Keratinocyte (primary cell): ENCODE results near the gene DRD2.

Experiments
- CTCF ChIP-seq, 3 experiments: IDR thresholded peaks in 1 of 3; conservative IDR thresholded peaks in 1 of 3; optimal IDR thresholded peaks in 1 of 3; 2 replicates in 2 of 3; 3 replicates in 1 of 3; pipeline versions ENCODE3 to v1.5.1; 2011; ENCODE audit warnings: low read length in 3 of 3, mild to moderate bottlenecking in 3 of 3, moderate library complexity in 2 of 3, control low read depth in 1 of 3, inconsistent platforms in 1 of 3; ENCODE audit not compliant: insufficient read depth in 2 of 3; ENCODE audit errors: extremely low read depth in 1 of 3
- EZH2 ChIP-seq: IDR thresholded peaks from one replicate; pipeline ENCODE4 v1.6.1; 2012; ENCODE audit warnings: inconsistent platforms, mild to moderate bottlenecking, low read length, moderate library complexity

GRCh38 chr11:113454455-113454854 is 20.7 kb downstream of the DRD2 start:
- no peak for TF ChIP-seq CTCF (optimal IDR thresholded peaks at IDR 0.05 in 1 of 3, IDR thresholded peaks at IDR 0.05 in 1 of 3, conservative IDR thresholded peaks at IDR 0.05 in 1 of 3; ENCODE audit: extremely low read depth in 1 of 3, insufficient read depth in 2 of 3, low read length in 3 of 3)
- TF ChIP-seq EZH2: no peak
